Stimulated activated CD4-positive, alpha-beta T cell treated with anti-CD3 and anti-CD28 coated beads, TNF-alpha, amount 100 ng/mL, for 24 hours (primary cell): ENCODE measurements around the gene ADGRG2.

Experiments used
- DNase-seq, 3 experiments: peaks; one replicate each; pipeline ENCODE4 v3.0.0-alpha.2; 2020; ENCODE audit warnings: low read depth in 3 of 3

The ADGRG2 gene

DNA sequence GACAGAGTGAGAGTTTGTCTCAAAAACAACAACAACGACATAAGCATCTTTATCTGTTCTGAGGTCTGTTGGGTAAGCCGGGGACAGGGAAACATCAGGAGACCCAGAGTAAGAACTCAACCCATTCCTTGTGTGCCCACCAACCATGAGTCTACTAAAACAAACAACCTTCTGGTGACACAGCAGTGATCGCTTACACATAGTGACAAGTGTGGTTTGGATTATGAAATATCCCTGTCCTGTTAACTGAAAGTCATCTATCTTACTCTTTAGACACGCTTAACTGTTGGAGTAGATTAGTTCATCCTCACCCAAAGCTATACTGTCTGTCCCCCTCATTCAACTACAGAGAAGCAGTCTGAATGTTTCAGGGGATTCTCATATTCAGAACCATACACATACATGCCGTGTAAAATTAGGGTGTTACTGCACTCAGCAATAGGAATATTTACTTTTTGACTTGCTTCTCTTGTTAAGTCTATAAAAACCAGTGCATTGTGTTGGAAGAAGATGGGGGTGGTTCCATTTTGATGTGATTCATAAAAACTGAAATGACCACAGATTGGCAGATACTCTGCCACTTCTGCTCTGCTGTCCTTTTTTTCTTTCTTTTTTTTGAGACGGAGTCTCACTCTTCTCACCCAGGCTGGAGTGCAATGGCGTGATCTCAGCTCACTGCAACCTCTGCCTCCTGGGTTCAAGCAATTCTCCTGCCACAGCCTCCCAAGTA lies 165.8 kb downstream of the ADGRG2 start:
- DNase-seq: no peak

DNA sequence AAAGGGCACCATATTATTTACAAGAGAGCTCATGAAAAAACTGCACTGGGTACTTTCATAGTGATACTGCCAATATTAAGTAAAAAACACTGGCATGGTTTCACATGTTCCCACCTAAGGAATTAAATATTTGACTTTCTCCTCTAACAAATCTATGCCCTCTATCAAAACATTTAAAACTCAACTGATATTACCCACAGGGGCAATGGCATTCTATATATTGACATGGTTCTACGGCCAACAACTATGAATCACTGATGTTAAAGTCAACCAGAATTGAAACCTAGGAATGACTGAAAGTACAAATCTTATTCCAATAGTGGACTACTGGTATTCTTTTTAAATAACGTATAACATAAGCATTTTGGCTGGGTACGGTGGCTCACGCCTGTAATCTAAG lies 166.6 kb downstream of the ADGRG2 start:
- DNase-seq: no peak

DNA sequence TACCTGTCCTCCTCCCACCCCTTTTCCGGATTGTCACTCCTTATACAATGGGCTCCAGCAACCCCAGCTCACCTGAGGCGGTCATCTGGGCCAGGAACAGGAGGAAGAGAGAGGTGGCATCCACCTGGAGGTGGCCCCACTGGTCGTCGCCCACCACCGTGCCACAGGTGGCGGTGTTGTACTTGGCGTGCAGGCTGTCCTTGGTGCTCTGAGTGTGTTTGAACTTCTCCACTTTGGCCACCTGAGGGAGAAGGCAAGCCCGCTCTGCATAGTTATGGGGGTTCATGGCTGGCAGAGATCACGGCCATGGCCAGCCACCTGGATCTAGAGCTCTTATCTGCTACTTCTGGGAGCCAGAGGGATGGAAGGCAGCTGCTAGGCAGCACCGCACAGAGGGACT lies 171.2 kb downstream of the ADGRG2 start:
- DNase-seq: no peak

DNA sequence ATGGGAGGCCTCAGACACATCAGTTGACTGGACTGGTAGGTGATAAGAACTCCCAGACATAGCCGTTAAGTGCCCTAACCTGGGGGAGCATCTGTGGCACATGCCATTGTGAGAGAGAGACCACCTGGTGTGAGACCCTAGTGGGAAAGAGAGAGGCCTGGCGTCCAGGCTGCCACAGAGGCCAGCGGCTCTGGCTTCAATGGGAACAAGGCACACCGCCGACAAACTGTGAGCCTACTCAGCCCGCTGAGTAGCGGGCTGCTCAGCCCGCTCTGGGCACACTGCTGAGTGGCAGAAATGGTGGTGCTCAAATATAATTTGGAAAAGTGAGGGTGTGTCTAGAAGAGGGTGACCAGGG lies 172.3 kb downstream of the ADGRG2 start:
- no peak for DNase-seq

DNA sequence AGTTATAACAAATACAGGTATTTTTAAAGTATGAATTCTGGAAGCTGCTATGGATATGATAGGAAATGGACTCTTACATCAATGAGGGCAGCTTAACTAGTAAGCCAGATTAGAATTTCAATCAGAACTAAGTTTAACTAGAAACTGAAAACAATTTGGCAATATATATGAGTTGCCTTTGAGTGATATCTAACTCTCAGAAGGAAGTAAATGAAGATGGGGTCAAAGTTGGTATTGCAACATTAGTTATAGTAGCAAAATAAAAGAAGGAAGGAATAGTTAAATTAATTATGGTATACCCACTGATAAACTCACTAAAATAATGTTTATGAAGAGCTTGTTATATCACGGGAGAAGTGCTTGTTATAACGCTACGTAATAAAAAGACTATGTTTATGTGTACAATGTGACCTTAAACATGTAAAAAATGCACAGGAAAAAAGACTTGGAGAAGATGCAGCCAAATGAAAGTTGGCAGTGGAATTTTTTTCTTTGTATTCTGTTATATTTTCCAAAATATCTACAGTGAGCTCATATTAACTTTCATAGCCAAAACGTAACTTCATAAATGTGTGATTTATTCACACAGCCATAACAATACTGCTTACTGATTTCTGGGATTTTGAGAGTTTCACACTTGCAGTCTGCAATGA lies 172.9 kb downstream of the ADGRG2 start:
- no peak for DNase-seq

DNA sequence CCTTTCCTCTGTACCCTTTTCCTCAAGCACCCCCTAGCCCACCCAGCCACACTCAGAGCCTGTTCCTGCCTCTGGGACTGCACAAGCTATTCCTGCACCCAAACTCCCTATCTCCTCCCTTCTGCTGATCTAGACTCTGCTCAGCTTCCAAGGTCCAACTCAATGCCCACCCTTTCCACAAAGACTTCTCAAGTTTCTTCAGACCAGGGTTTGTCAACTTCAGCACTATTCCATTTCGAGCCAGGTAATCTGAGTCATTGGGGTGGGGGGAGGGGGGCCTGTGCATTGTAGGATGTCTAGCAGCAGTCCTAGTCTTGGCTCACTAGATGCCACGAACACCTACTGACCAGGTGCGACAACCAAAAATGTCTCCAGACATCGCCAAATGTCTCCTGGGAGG lies 175.7 kb downstream of the ADGRG2 start:
- DNase-seq: no peak

DNA sequence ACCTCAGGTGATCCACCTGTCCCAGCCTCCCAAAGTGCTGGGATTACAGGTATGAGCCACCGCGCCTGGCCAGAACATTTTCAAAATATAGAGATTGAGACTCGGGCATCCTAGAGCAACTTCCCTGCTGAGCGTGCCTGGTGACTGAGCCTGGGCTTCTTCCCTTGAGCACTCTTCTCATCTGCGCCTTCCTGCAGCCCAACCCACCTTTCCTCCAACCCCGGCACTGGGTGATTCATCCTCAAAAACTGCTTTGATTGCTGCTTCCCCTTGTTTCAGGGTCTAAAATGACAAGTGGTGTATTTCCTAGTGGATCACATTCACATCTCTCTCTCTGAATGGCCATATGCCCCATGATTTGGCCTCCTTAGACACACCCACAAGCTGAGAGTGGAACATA lies 176.1 kb downstream of the ADGRG2 start:
- no peak for DNase-seq

DNA sequence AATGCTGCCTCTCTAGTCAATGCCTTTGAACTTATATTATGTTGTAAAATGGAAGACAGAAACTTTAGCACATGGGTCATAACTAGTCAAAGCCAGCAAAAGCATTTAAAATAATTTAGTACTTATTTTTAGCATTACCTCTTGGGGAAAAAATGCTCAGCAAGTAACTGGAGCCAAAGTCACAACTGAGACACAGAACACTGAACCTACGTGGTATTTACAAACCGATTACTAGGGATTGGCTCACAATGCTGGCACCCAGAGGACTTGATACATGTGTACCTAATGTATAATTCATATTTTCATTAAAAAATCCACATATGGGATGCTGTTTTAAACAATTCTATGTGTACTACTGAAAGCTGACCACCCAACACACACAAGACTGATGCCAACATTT lies 176.8 kb downstream of the ADGRG2 start:
- DNase-seq: no peak

DNA sequence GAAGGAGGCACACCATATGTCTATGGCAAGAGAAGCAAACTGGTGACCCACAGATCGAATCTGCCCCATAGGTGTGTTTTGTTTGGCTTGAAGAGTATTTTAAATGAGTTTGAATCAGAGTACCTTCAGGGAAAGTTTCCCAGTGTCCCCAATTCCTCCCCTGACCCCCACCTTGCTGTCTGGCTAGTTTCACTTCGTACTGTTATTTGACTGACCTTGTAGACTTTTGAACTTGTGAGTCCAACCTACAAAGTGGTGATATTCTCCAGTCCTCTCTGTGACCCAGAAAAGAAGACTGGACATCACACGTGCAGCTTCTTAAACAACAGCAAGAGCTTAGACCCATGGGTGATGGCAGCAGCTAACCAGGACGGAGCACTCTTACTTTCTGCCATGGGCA lies 177.8 kb downstream of the ADGRG2 start:
- DNase-seq: no peak

DNA sequence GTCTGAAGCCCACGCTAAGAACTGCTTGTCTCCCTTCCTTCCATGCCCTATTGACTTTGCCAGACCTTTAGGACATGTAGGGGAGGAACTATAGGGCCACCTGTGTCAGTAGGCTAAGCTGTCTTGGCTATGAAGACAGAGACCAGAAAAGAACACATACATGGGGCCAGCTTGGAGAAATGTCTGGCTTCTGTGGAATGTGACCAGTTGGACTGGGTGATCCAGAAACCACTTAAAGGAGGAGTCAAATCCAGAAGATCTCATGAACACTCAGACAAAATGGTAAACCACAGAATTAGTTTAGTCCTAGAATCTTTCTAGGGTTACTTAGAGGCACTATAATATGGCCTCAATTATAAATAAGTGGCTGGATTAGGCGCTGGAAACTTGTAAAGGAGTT lies 180.4 kb downstream of the ADGRG2 start:
- DNase-seq: no peak
